BJ (cell line): ENCODE measurements around the gene PIAS1. TPM values are rescaled to one million over a fixed set of nuclear protein-coding genes. Genes with fewer than 3 reads are reported as not detected.
"Not testable (repeated sequence)": the region's sequence is repeated elsewhere in the genome, so short reads cannot be mapped to it uniquely, and the experiment has no call there.

Experiments used
- CTCF ChIA-PET: fragments of 350-600 bp; formaldehyde crosslinking; extraction: SDS; loops from one replicate; lab custom pipeline; 2021; ENCODE audit warnings: antibody characterized with exemption, inconsistent platforms; lab: Yijun Ruan, JAX
- POLR2A ChIA-PET: fragments of 300-600 bp; sonication (Branson Sonifier 250); formaldehyde crosslinking; extraction: SDS; loops from one replicate; lab custom pipeline; 2021; ENCODE audit warnings: antibody characterized with exemption; lab: Charles Lee
- DNase-seq: peaks from one replicate; pipeline ENCODE4 v3.0.0-alpha.2; 2011; ENCODE audit warnings: low read depth
- H3K27me3 ChIP-seq: 2 replicates; pipeline ENCODE4 v1.6.0; 2011; ENCODE audit warnings: low read length; ENCODE audit not compliant: control insufficient read depth, insufficient read depth
- H3K36me3 ChIP-seq: 2 replicates; pipeline ENCODE4 v1.5.1; 2011; ENCODE audit warnings: low read length; ENCODE audit not compliant: control insufficient read depth, insufficient read depth
- H3K4me3 ChIP-seq: 2 replicates; pipeline ENCODE4 v1.5.1; 2011; ENCODE audit warnings: low read depth, mild to moderate bottlenecking, control low read depth, low read length
- polyA plus RNA-seq: library from polyadenylated mRNA; depleted of rRNA; stranded (reverse); fragments of >200 nt; gene quantifications from 2 replicates; pipeline ENCODE4 v1.2.3, GENCODE V29; 2011
- TF ChIP-seq, protein P1 (sequence below): IDR thresholded peaks from 2 replicates; pipeline ENCODE4 v1.5.1; 2011; ENCODE audit warnings: low read depth, mild to moderate bottlenecking, control low read depth, inconsistent platforms, low read length, moderate library complexity; ENCODE audit not compliant: insufficient read depth

Gene PIAS1
- polyA plus RNA-seq, 1 experiment, result 37.4 TPM

DNA sequence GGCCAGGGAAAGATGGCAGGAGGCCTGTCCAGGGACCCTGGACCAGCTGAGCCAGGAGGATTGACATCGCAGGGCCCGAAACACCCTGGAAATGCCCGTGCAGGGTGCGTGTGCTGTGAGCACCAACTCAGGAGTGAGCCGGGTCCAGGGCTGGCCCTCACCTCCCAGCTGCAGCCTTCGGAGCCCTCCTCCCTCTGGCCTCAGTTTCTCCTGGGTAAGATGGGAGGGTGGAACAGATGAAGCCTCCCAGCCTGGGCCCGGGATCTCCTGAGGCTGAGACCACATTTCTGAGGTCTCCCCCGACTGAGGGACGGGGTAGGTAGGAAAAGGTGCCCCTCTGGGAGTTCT lies 156.3 kb downstream of the PIAS1 start:
- peak overlapping the region; percentile 24 for H3K4me3 ChIP-seq

DNA sequence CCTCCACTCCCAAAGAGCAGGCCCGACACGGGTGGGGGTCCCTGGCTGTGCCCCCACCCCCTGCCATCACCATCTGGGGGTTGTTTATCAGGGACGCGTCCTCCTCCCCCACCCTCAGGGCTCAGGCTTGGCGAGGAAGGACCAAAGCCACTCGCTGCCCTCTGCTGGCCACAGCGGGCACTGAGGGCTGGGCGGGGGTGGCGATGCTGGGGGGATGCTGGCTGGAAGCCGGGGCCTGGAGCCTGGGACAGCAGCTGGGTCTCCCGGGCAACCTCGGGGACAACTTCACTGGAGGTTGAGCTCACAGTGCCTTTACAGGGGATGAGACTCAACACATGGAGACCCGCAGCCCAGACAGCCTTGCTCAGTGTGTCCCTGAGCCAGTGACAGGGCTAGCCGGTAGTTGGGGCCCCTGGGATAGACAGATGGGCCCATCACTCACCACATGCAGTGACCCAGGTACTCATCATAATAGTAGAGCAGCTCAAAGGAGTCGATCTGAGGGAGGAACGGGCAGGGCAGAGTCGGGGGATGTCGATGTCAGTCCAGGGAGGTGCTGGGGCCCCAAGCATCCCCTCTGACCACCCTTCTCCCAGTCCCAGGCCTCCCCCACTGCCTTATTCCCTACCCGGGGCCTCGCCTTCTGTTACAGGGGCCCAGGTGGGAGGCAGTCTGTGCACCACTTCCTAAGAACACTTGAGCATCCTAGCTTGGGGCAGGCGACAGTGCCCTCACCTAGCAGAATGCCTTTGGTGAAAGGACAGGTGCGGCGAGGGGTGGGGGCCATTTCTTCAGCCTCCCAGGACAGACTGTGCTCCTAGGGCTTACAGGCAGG lies 156.9 kb downstream of the PIAS1 start:
- TF ChIP-seq, protein P1, sequence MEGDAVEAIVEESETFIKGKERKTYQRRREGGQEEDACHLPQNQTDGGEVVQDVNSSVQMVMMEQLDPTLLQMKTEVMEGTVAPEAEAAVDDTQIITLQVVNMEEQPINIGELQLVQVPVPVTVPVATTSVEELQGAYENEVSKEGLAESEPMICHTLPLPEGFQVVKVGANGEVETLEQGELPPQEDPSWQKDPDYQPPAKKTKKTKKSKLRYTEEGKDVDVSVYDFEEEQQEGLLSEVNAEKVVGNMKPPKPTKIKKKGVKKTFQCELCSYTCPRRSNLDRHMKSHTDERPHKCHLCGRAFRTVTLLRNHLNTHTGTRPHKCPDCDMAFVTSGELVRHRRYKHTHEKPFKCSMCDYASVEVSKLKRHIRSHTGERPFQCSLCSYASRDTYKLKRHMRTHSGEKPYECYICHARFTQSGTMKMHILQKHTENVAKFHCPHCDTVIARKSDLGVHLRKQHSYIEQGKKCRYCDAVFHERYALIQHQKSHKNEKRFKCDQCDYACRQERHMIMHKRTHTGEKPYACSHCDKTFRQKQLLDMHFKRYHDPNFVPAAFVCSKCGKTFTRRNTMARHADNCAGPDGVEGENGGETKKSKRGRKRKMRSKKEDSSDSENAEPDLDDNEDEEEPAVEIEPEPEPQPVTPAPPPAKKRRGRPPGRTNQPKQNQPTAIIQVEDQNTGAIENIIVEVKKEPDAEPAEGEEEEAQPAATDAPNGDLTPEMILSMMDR, result peak; percentile 99
- Histone ChIP-seq H3K27me3 (no peaks in the 10 kb centered on the region), H3K4me3 (peak overlapping the region; percentile 24), H3K36me3 (peaks cover 1% of the 10 kb centered on the region; the same call in 1 of the 2 replicates)
- ChIA-PET CTCF (interaction anchor here (0.6 to 2.8 kb wide), 13 partner anchors 9 to 363 kb away, joined by 3 to 22 read pairs (median 4); no protein-coding TSS in a partner anchor), POLR2A (no interaction called here)
- no peak for DNase-seq

More for the DNA sequence above, 156.3 kb downstream of the PIAS1 start:
- POLR2A ChIA-PET, result no interaction called here
- CTCF ChIA-PET, result interaction anchor here (0.9 to 2.8 kb wide), 9 partner anchors 9 to 363 kb away, joined by 3 to 22 read pairs (median 8); no protein-coding TSS in a partner anchor
- DNase-seq, result no peak
- peaks cover 1% of the 10 kb centered on the region; the same call in 1 of the 2 replicates for H3K36me3 ChIP-seq
- no peaks in the 10 kb centered on the region for H3K27me3 ChIP-seq
- TF ChIP-seq, protein P1, result no peak

DNA sequence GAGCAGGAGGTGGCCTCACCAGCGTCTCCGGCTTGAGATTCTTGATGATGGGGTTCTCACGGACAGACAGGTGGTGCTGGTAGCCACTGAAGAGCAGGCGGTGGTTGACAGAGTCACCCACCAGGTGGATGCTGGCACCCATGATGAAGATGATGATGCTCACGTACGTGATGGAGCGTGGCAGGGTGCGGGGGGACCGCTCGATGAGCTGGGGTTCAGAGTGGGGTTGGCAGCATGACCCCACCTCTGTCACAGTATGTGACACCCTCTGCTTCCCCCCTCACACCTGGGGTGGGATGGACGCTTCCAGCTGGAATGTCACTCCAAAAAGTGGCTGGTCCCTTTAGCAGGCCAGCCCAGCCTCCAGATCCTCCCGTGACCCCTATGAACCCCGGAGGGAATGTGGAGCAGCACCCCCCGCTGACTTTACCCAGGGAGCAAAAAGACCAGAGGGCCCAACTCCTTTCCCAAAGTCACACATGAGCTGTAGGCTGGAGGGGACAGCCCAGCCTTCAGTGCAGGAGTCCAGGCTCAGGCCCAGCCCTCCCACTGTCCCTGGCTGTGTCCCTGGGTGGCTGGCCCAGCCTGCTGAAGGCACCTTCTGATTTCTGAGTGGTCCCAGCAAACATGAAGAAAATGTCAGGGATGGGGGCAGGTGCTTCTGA lies 157.7 kb downstream of the PIAS1 start:
- ChIA-PET CTCF (interaction anchor here (0.8 to 2.8 kb wide), 7 partner anchors 9 to 348 kb away, joined by 3 to 22 read pairs (median 8); no protein-coding TSS in a partner anchor), POLR2A (no interaction called here)
- no peak for DNase-seq
- Histone ChIP-seq H3K36me3 (peaks cover 1% of the 10 kb centered on the region; the same call in 1 of the 2 replicates), H3K27me3 (no peaks in the 10 kb centered on the region), H3K4me3 (no peak overlapping the region)
- TF ChIP-seq, protein P1, result no peak

DNA sequence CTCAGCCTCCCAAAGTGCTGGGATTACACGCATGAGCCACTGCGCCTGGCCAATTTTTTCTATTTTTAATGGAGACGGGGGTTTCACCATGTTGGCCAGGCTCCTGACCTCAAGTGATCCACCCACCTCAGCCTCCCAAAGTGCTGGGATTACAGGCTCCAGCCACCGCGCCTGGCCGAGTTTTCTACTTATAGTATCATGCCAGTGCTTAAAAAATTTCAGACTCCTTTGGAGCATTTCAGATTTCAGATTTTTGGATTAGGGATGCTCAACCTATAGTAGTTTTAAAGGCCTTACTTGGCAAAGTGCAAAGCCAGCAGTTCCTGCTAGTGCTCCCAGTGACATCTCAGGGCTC lies 159.4 kb downstream of the PIAS1 start:
- DNase-seq, H3K27me3 ChIP-seq, H3K4me3 ChIP-seq, H3K36me3 ChIP-seq, POLR2A ChIA-PET, CTCF ChIA-PET: not testable (repeated sequence)

DNA sequence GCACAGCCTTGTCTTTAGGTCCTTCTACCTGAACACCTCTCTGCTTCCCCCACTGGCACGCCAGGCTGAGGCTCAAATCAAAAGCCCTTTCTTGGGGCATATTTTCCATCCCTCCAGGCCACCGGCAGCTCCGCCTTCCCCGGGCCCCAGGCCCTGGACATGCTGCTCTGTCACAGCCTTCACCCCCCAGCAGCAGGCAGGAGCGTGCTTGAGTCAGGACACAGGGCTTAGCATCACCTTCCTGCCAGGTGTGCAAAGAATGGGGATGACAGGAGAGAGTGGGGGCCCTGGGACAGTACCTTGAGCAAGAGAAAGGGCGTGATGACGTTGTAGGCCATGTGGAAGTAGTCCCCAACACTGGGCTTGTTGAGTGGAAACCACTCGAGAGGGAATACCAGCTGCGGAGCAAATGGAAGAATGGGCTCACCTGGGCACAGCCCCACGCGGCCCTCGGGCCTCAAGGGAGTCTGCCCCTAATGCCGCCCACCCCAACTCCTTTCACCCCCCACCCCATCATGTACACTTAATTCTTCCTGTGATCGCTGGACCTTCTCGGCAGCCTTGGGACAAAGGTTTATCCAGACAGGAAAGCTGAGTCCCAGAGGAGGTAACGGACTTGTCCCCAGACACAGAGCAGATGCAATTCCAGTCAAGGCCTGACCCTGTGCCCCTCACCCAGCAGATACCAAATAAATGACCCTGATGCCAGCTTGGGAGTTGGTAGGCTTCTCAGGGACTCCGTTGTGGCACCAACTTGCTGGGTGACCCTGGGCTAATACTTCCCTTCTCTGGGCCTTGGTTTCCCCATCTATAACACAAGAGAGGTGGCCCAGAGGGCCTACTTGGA lies 160.1 kb downstream of the PIAS1 start:
- POLR2A ChIA-PET, result no interaction called here
- DNase-seq, result no peak
- Histone ChIP-seq H3K36me3 (peaks cover 1% of the 10 kb centered on the region; the same call in 1 of the 2 replicates), H3K27me3 (no peaks in the 10 kb centered on the region), H3K4me3 (no peak overlapping the region)
- TF ChIP-seq, protein P1, result no peak
- CTCF ChIA-PET, result interaction anchor here (0.6 to 1.0 kb wide), 3 partner anchors 42 to 788 kb away, joined by 3 read pairs; no protein-coding TSS in a partner anchor
